ENCODE results near the gene PACSIN1. TPM values are rescaled to one million over a fixed set of nuclear protein-coding genes. Genes with fewer than 3 reads are reported as not detected.

PACSIN1 gene
- total RNA-seq, 1 experiment from 2014 or later = not detected

GRCh38 chr6:34441526-34441925, 24.4 kb upstream of the PACSIN1 start:
- no peaks in the 10 kb centered on the region for H3K36me3 ChIP-seq
- no peak for DNase-seq (ENCODE audit: low read depth in 1 of 2, low spot score in 2 of 2)
- no peak overlapping the region for H3K4me3 ChIP-seq
- H3K9me3 ChIP-seq (replicated peaks) = no peaks in the 10 kb centered on the region
- H3K4me1 ChIP-seq (replicated peaks) = no peaks in the 10 kb centered on the region
- no peaks in the 10 kb centered on the region for H3K27me3 ChIP-seq (replicated peaks)
- no peak overlapping the region for H3K27ac ChIP-seq

- H3K27me3 ChIP-seq (replicated peaks) = no peaks in the 10 kb centered on the region
- no peak overlapping the region for H3K27ac ChIP-seq
- H3K4me1 ChIP-seq (replicated peaks) = no peaks in the 10 kb centered on the region
- no peak overlapping the region for H3K4me3 ChIP-seq
- no peaks in the 10 kb centered on the region for H3K9me3 ChIP-seq (replicated peaks)
- H3K36me3 ChIP-seq = no peaks in the 10 kb centered on the region
- no peak for DNase-seq (ENCODE audit: low read depth in 1 of 2, low spot score in 2 of 2)
Observed at GRCh38 chr6:34445313-34445860, 20.5 kb upstream of the PACSIN1 start.

- Histone ChIP-seq H3K4me3 (no peak overlapping the region), H3K27ac (no peak overlapping the region), H3K36me3 (no peaks in the 10 kb centered on the region), H3K27me3 (replicated peaks) (no peaks in the 10 kb centered on the region), H3K9me3 (replicated peaks) (no peaks in the 10 kb centered on the region), H3K4me1 (replicated peaks) (no peaks in the 10 kb centered on the region)
- DNase-seq (ENCODE audit: low read depth in 1 of 2, low spot score in 2 of 2) = no peak
Observed at GRCh38 chr6:34447386-34447785, 18.5 kb upstream of the PACSIN1 start.

- no peaks in the 10 kb centered on the region for H3K4me1 ChIP-seq (replicated peaks)
- H3K27ac ChIP-seq = no peak overlapping the region
- H3K4me3 ChIP-seq = no peak overlapping the region
- no peaks in the 10 kb centered on the region for H3K9me3 ChIP-seq (replicated peaks)
- DNase-seq (ENCODE audit: low read depth in 1 of 2, low spot score in 2 of 2) = no peak
- H3K27me3 ChIP-seq (replicated peaks) = no peaks in the 10 kb centered on the region
- no peaks in the 10 kb centered on the region for H3K36me3 ChIP-seq
Observed at GRCh38 chr6:34447910-34448309, 18.0 kb upstream of the PACSIN1 start.

- H3K4me3 ChIP-seq = no peak overlapping the region
- no peaks in the 10 kb centered on the region for H3K27me3 ChIP-seq (replicated peaks)
- no peak for DNase-seq (ENCODE audit: low read depth in 1 of 2, low spot score in 2 of 2)
- no peak overlapping the region for H3K27ac ChIP-seq
- H3K4me1 ChIP-seq (replicated peaks) = no peaks in the 10 kb centered on the region
- H3K9me3 ChIP-seq (replicated peaks) = no peaks in the 10 kb centered on the region
- H3K36me3 ChIP-seq = no peaks in the 10 kb centered on the region
Observed at GRCh38 chr6:34451192-34451591, 14.7 kb upstream of the PACSIN1 start.

GRCh38 chr6:34455831-34456230, 10.0 kb upstream of the PACSIN1 start:
- H3K4me1 ChIP-seq (replicated peaks) = 0 out of 2 replicates have a peak, but pooled peaks cover 4% of the 10 kb centered on the region
- DNase-seq (ENCODE audit: low read depth in 1 of 2, low spot score in 2 of 2) = no peak
- H3K27ac ChIP-seq = no peak overlapping the region
- no peaks in the 10 kb centered on the region for H3K9me3 ChIP-seq (replicated peaks)
- H3K4me3 ChIP-seq = no peak overlapping the region
- no peaks in the 10 kb centered on the region for H3K36me3 ChIP-seq
- H3K27me3 ChIP-seq (replicated peaks) = no peaks in the 10 kb centered on the region

- no peaks in the 10 kb centered on the region for H3K9me3 ChIP-seq (replicated peaks)
- no peaks in the 10 kb centered on the region for H3K36me3 ChIP-seq
- peaks cover 6% of the 10 kb centered on the region; the same call in 1 of the 2 replicates for H3K4me1 ChIP-seq (replicated peaks)
- no peaks in the 10 kb centered on the region for H3K27me3 ChIP-seq (replicated peaks)
- no peak overlapping the region for H3K4me3 ChIP-seq
- H3K27ac ChIP-seq = no peak overlapping the region
- DNase-seq (ENCODE audit: low read depth in 1 of 2, low spot score in 2 of 2) = no peak
Observed at GRCh38 chr6:34457382-34457741, 8.5 kb upstream of the PACSIN1 start.

GRCh38 chr6:34457742-34458735, 7.8 kb upstream of the PACSIN1 start:
- Histone ChIP-seq H3K27me3 (replicated peaks) (no peaks in the 10 kb centered on the region), H3K36me3 (no peaks in the 10 kb centered on the region), H3K4me3 (no peak overlapping the region), H3K27ac (no peak overlapping the region), H3K9me3 (replicated peaks) (no peaks in the 10 kb centered on the region), H3K4me1 (replicated peaks) (peaks cover 9% of the 10 kb centered on the region; the same call in 1 of the 2 replicates)
- no peak for DNase-seq (ENCODE audit: low read depth in 1 of 2, low spot score in 2 of 2)

- peaks cover 1% of the 10 kb centered on the region; the same call in 1 of the 2 replicates for H3K27me3 ChIP-seq (replicated peaks)
- no peaks in the 10 kb centered on the region for H3K9me3 ChIP-seq (replicated peaks)
- H3K4me3 ChIP-seq = no peak overlapping the region
- no peak overlapping the region for H3K27ac ChIP-seq
- H3K4me1 ChIP-seq (replicated peaks) = peaks cover 9% of the 10 kb centered on the region; the same call in 1 of the 2 replicates
- H3K36me3 ChIP-seq = no peaks in the 10 kb centered on the region
- peak in 1 of 2 experiments; percentile 34 for DNase-seq (ENCODE audit: low read depth in 1 of 2, low spot score in 2 of 2)
Observed at GRCh38 chr6:34459899-34460593, 5.8 kb upstream of the PACSIN1 start.

GRCh38 chr6:34460796-34461507, 4.9 kb upstream of the PACSIN1 start:
- DNase-seq (ENCODE audit: low read depth in 1 of 2, low spot score in 2 of 2) = no peak
- H3K9me3 ChIP-seq (replicated peaks) = no peaks in the 10 kb centered on the region
- no peak overlapping the region for H3K27ac ChIP-seq
- H3K4me1 ChIP-seq (replicated peaks) = peaks cover 9% of the 10 kb centered on the region
- H3K4me3 ChIP-seq = no peak overlapping the region
- peaks cover 7% of the 10 kb centered on the region for H3K27me3 ChIP-seq (replicated peaks)
- H3K36me3 ChIP-seq = no peaks in the 10 kb centered on the region

GRCh38 chr6:34462010-34462409, 3.9 kb upstream of the PACSIN1 start:
- Histone ChIP-seq H3K4me3 (no peak overlapping the region), H3K9me3 (replicated peaks) (no peaks in the 10 kb centered on the region), H3K36me3 (no peaks in the 10 kb centered on the region), H3K4me1 (replicated peaks) (peaks cover 5% of the 10 kb centered on the region), H3K27ac (no peak overlapping the region), H3K27me3 (replicated peaks) (peaks cover 14% of the 10 kb centered on the region)
- DNase-seq (ENCODE audit: low read depth in 1 of 2, low spot score in 2 of 2) = no peak

GRCh38 chr6:34462551-34462971, 3.3 kb upstream of the PACSIN1 start:
- peak in 1 of 2 experiments; percentile 19 for DNase-seq (ENCODE audit: low read depth in 1 of 2, low spot score in 2 of 2)
- Histone ChIP-seq H3K36me3 (no peaks in the 10 kb centered on the region), H3K27me3 (replicated peaks) (peaks cover 14% of the 10 kb centered on the region), H3K27ac (no peak overlapping the region), H3K9me3 (replicated peaks) (no peaks in the 10 kb centered on the region), H3K4me3 (no peak overlapping the region), H3K4me1 (replicated peaks) (peaks cover 5% of the 10 kb centered on the region)

- no peaks in the 10 kb centered on the region for H3K9me3 ChIP-seq (replicated peaks)
- no peak overlapping the region for H3K27ac ChIP-seq
- DNase-seq (ENCODE audit: low read depth in 1 of 2, low spot score in 2 of 2) = no peak
- H3K27me3 ChIP-seq (replicated peaks) = peaks cover 14% of the 10 kb centered on the region
- no peaks in the 10 kb centered on the region for H3K36me3 ChIP-seq
- H3K4me1 ChIP-seq (replicated peaks) = peaks cover 5% of the 10 kb centered on the region
- no peak overlapping the region for H3K4me3 ChIP-seq
Observed at GRCh38 chr6:34463299-34463698, 2.6 kb upstream of the PACSIN1 start.

Data from SJSA1 (cell line).